H1 (cell line): ENCODE results near the gene RASD1. TPM values are rescaled to one million over a fixed set of nuclear protein-coding genes. Genes with fewer than 3 reads are reported as not detected.

Experiments used
- CHD1 ChIP-seq: IDR thresholded peaks from 2 replicates; pipeline ENCODE4 v1.6.1; 2012; ENCODE audit warnings: low read depth, low read length, improper control_type of control experiment
- CHD2 ChIP-seq: IDR thresholded peaks from 2 replicates; pipeline ENCODE4 v1.6.1; 2012; ENCODE audit warnings: low read length, improper control_type of control experiment
- FOSL1 ChIP-seq: IDR thresholded peaks from 2 replicates; pipeline ENCODE4 v1.6.1; 2011; ENCODE audit warnings: mild to moderate bottlenecking, low read depth, low read length, moderate library complexity; ENCODE audit not compliant: insufficient read depth
- HDAC2 ChIP-seq, 2 experiments: fragments of 300-600 bp in 1 of 2; sonication (generic) in 1 of 2; IDR thresholded peaks; 2 replicates each; pipeline ENCODE4 v1.6.1; 2011 to 2012; ENCODE audit warnings: low read depth in 2 of 2, low read length in 2 of 2, mild to moderate bottlenecking in 2 of 2, moderate library complexity in 2 of 2, borderline replicate concordance in 1 of 2, inconsistent platforms in 1 of 2
- JUN ChIP-seq: IDR thresholded peaks from 2 replicates; pipeline ENCODE4 v1.6.1; 2011; ENCODE audit warnings: low read depth, mild to moderate bottlenecking, improper control_type of control experiment, low read length
- MAFK ChIP-seq: IDR thresholded peaks from 2 replicates; pipeline ENCODE4 v1.6.1; 2012; ENCODE audit warnings: low read depth, mild to moderate bottlenecking, improper control_type of control experiment, low read length
- NRF1 ChIP-seq: IDR thresholded peaks from 2 replicates; pipeline ENCODE4 v1.6.1; 2011; ENCODE audit warnings: mild to moderate bottlenecking, low read depth, low read length, improper control_type of control experiment
- PHF8 ChIP-seq: fragments of 200-600 bp; sonication (generic); conservative IDR thresholded peaks from 2 replicates; pipeline ENCODE4 v1.7.1; 2012; ENCODE audit warnings: low read depth, mild to moderate bottlenecking, inconsistent platforms, low read length, moderate library complexity
- RAD21 ChIP-seq, 2 experiments: IDR thresholded peaks in 1 of 2; conservative IDR thresholded peaks in 1 of 2; 2 replicates each; pipeline ENCODE4 v1.6.1; 2011; ENCODE audit warnings: low read depth in 2 of 2, low read length in 2 of 2, improper control_type of control experiment in 1 of 2, inconsistent platforms in 1 of 2, mild to moderate bottlenecking in 1 of 2, moderate library complexity in 1 of 2
- TBP ChIP-seq: IDR thresholded peaks from 2 replicates; pipeline ENCODE4 v1.6.1; 2011; ENCODE audit warnings: low read depth, low read length, improper control_type of control experiment
- polyA plus RNA-seq, 7 experiments: library from polyadenylated mRNA; depleted of rRNA in 3 of 7; stranded (reverse) in 5 of 7; unstranded in 2 of 7; fragments of >200 nt in 5 of 7; fragments of 200-250 nt in 2 of 7; gene quantifications; 1 replicate in 5 of 7; 2 replicates in 1 of 7; 4 replicates in 1 of 7; pipeline versions ENCODE4 v1.2.1 to v1.2.3, GENCODE V29; 2011 to 2013; ENCODE audit warnings: missing spikeins in 2 of 7, mixed read lengths in 2 of 7
- total RNA-seq: library from RNA; stranded (reverse); fragmentation: NEBNext Ultra II Directional; extraction: Animal tissue kit (Norgen Biotek cat#: 25700); gene quantifications from 2 replicates; pipeline ENCODE4 v1.2.1, GENCODE V29; 2021
- TF ChIP-seq, protein P1 (sequence below): IDR thresholded peaks from 2 replicates; pipeline ENCODE4 v1.6.1; 2011; ENCODE audit warnings: low read length, improper control_type of control experiment
- TF ChIP-seq, protein P2 (sequence below): IDR thresholded peaks from 2 replicates; pipeline ENCODE4 v1.6.1; 2012; ENCODE audit warnings: inconsistent platforms
- TF ChIP-seq, protein P3 (sequence below): IDR thresholded peaks from 2 replicates; pipeline ENCODE4 v1.6.1; 2012; ENCODE audit warnings: low read length, inconsistent platforms

Gene RASD1
- total and polyA plus RNA-seq, 2 of the 8 experiments (the other 6 are each of a cell fraction or from before 2014, with no cell fraction given), result 2.3 to 2.6 TPM

DNA sequence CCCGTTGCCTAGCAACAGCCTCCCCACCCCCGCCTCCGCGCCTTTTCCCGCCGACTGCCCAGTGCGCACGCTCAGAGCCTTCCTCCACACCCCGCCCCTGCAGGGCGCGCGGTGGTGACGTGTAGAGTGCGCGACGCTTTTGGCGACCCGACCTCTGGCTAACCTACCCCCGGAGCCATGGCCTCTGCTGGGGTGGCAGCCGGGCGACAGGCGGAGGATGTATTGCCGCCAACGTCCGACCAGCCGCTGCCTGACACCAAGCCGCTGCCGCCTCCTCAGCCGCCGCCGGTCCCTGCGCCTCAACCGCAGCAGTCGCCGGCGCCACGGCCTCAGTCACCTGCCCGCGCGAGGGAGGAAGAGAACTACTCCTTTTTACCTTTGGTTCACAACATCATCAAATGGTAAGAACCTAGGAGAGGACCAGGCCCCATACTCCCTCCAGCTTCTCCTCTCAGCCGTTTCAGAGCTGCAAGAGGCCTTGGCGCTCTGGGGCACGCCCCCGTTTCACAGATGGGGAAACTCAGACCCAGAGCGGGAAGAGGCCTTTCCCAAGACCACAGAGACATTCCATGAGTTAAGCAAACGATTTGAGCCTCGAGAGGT lies 19.2 kb downstream of the RASD1 start, which contains the start of gene MED9 (continued):
- TF ChIP-seq, protein P1, sequence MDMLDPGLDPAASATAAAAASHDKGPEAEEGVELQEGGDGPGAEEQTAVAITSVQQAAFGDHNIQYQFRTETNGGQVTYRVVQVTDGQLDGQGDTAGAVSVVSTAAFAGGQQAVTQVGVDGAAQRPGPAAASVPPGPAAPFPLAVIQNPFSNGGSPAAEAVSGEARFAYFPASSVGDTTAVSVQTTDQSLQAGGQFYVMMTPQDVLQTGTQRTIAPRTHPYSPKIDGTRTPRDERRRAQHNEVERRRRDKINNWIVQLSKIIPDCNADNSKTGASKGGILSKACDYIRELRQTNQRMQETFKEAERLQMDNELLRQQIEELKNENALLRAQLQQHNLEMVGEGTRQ, result no peak
- TF ChIP-seq, protein P2, sequence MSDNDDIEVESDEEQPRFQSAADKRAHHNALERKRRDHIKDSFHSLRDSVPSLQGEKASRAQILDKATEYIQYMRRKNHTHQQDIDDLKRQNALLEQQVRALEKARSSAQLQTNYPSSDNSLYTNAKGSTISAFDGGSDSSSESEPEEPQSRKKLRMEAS, result peak; percentile 74
- TF ChIP-seq PHF8, result peak; percentile 89
- no peak for TF ChIP-seq CHD2
- no peak for TF ChIP-seq CHD1
- no peak for TF ChIP-seq JUN
- no peak for TF ChIP-seq HDAC2 (IDR thresholded peaks at IDR 0.05; ENCODE audit: borderline replicate concordance in 1 of 2, low read depth in 2 of 2, low read length in 2 of 2)
- peak in 1 of 2 experiments; percentile 8; a peak in 1 of 4 replicates for TF ChIP-seq RAD21 (IDR thresholded peaks at IDR 0.05 in 1 of 2, conservative IDR thresholded peaks at IDR 0.05 in 1 of 2; ENCODE audit: low read depth in 2 of 2, low read length in 2 of 2)
- peak; percentile 71 for TF ChIP-seq NRF1
- no peak for TF ChIP-seq MAFK
- TF ChIP-seq FOSL1, result no peak
- TF ChIP-seq TBP, result peak; percentile 82
- TF ChIP-seq, protein P3, sequence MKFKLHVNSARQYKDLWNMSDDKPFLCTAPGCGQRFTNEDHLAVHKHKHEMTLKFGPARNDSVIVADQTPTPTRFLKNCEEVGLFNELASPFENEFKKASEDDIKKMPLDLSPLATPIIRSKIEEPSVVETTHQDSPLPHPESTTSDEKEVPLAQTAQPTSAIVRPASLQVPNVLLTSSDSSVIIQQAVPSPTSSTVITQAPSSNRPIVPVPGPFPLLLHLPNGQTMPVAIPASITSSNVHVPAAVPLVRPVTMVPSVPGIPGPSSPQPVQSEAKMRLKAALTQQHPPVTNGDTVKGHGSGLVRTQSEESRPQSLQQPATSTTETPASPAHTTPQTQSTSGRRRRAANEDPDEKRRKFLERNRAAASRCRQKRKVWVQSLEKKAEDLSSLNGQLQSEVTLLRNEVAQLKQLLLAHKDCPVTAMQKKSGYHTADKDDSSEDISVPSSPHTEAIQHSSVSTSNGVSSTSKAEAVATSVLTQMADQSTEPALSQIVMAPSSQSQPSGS, result no peak
